Right atrium auricular region (tissue), 2 donors: ENCODE measurements around the gene MORN1. TPM values are rescaled to one million over a fixed set of nuclear protein-coding genes. Genes with fewer than 3 reads are reported as not detected.

ENCODE experiments used
- DNase-seq: peaks from one replicate; pipeline ENCODE4 v3.0.0-alpha.2; 2019; ENCODE audit warnings: low spot score
- H3K27ac ChIP-seq, 2 donors: fragments of 200-600 bp; sonication (generic); 1 replicate in 1 of 2; 2 replicates in 1 of 2; pipeline ENCODE4 v1.5.1; 2016 to 2019
- H3K27me3 ChIP-seq, 2 donors: fragments of 200-600 bp; sonication (generic); one replicate each; pipeline versions ENCODE4 v1.5.1 to v1.6.0; 2017 to 2019
- H3K36me3 ChIP-seq: fragments of 200-600 bp; sonication (generic); one replicate; pipeline ENCODE4 v1.5.1; 2016
- H3K4me1 ChIP-seq, 2 donors: fragments of 200-600 bp; sonication (generic); one replicate each; pipeline versions ENCODE4 v1.5.1 to v1.6.0; 2017 to 2019
- H3K4me3 ChIP-seq, 2 donors: fragments of 200-600 bp; sonication (generic); 1 replicate in 1 of 2; 2 replicates in 1 of 2; pipeline ENCODE4 v1.5.1; 2017 to 2019; ENCODE audit warnings: mild to moderate bottlenecking in 1 of 2, moderate library complexity in 1 of 2
- H3K9me3 ChIP-seq, 2 donors: fragments of 200-600 bp; sonication (generic); one replicate each; pipeline ENCODE4 v1.5.1; 2019
- CTCF ChIP-seq, 2 donors: fragments of 200-600 bp; sonication (generic); IDR thresholded peaks; one replicate each; pipeline ENCODE4 v1.5.1; 2019; ENCODE audit warnings: antibody characterized with exemption in 2 of 2
- total RNA-seq, 2 donors: library from RNA; depleted of rRNA; stranded (reverse); fragments of >200 nt; gene quantifications; one replicate each; pipeline ENCODE4 v1.1.0, GENCODE V29; 2016

The MORN1 gene
- total RNA-seq, 2 donors from 2014 or later: 2.2 to 3.8 TPM

GRCh38 chr1:2274231-2274928 is 117.0 kb downstream of the MORN1 start:
- Histone ChIP-seq H3K9me3 (no peaks in the 10 kb centered on the region), H3K4me3 (no peak overlapping the region), H3K27ac (peak overlapping the region; percentile 59 to 78), H3K27me3 (no peaks in the 10 kb centered on the region), H3K36me3 (peaks cover 6% of the 10 kb centered on the region), H3K4me1 (peaks cover 0 to 100% of the 10 kb centered on the region in 2 donors)
- peak in 1 of 2 donors; percentile 21 for TF ChIP-seq CTCF (IDR thresholded peaks at IDR 0.05)
- DNase-seq: no peak

GRCh38 chr1:2273401-2274090 is 117.8 kb downstream of the MORN1 start:
- no peaks in the 10 kb centered on the region for H3K27me3 ChIP-seq
- no peak for DNase-seq
- H3K27ac ChIP-seq: peak overlapping the region in 1 of 2 donors; percentile 78
- no peak overlapping the region for H3K4me3 ChIP-seq
- H3K4me1 ChIP-seq: peaks cover 0 to 100% of the 10 kb centered on the region in 2 donors
- no peaks in the 10 kb centered on the region for H3K9me3 ChIP-seq
- no peak for TF ChIP-seq CTCF (IDR thresholded peaks at IDR 0.05)
- H3K36me3 ChIP-seq: peaks cover 6% of the 10 kb centered on the region

GRCh38 chr1:2272686-2273400 is 118.5 kb downstream of the MORN1 start:
- no peak for TF ChIP-seq CTCF (IDR thresholded peaks at IDR 0.05)
- no peaks in the 10 kb centered on the region for H3K9me3 ChIP-seq
- peaks cover 0 to 100% of the 10 kb centered on the region in 2 donors for H3K4me1 ChIP-seq
- no peaks in the 10 kb centered on the region for H3K27me3 ChIP-seq
- H3K4me3 ChIP-seq: no peak overlapping the region
- no peak for DNase-seq
- peaks cover 4% of the 10 kb centered on the region for H3K36me3 ChIP-seq
- H3K27ac ChIP-seq: peak overlapping the region; percentile 26 to 78

GRCh38 chr1:2271841-2272655 is 119.3 kb downstream of the MORN1 start:
- DNase-seq: no peak
- Histone ChIP-seq H3K27me3 (no peaks in the 10 kb centered on the region), H3K4me1 (peaks cover 0 to 100% of the 10 kb centered on the region in 2 donors), H3K27ac (peak overlapping the region; percentile 26 to 78), H3K4me3 (no peak overlapping the region), H3K9me3 (no peaks in the 10 kb centered on the region), H3K36me3 (no peaks in the 10 kb centered on the region)
- no peak for TF ChIP-seq CTCF (IDR thresholded peaks at IDR 0.05)

Other genes starting within 250 kb of the MORN1 start
- gene FAAP20, start 196.8 kb downstream of the MORN1 start, total RNA-seq: 10 to 100 TPM; 18.5 to 24.3 TPM
- gene SKI, start 163.2 kb downstream of the MORN1 start, total RNA-seq: 10 to 100 TPM; 36.7 to 57.2 TPM
- gene RER1, start 287 bp upstream of the MORN1 start, total RNA-seq: 10 to 100 TPM; 38.8 to 47.2 TPM
- 10 to 100 TPM; 16.2 to 17.4 TPM for gene PEX10, start 21.0 kb upstream of the MORN1 start, total RNA-seq
- under 1 TPM in 1 of 2 donors, not detected in 1; 0.12 TPM for gene PLCH2, start 84.7 kb upstream of the MORN1 start, total RNA-seq
- 10 to 100 TPM; 27.0 to 41.5 TPM for gene PANK4, start 135.0 kb upstream of the MORN1 start, total RNA-seq
- not detected for gene HES5, start 138.7 kb upstream of the MORN1 start, total RNA-seq
- 10 to 100 TPM in 1 of 2 donors, 1 to 10 TPM in 1; 9.2 to 14.5 TPM for gene TNFRSF14, start 164.8 kb upstream of the MORN1 start, total RNA-seq
- 1 to 10 TPM; 6.4 to 6.8 TPM for gene PRXL2B, start 195.2 kb upstream of the MORN1 start, total RNA-seq
- gene MMEL1, start 241.5 kb upstream of the MORN1 start, total RNA-seq: not detected